Mucosa of stomach (tissue), 1 donor: Measurements from ENCODE around the gene ALKBH8.
A peak's percentile ranks its signal among the peaks of the same experiment; 100 is the strongest.
"Not testable (repeated sequence)": the region's sequence is repeated elsewhere in the genome, so short reads cannot be mapped to it uniquely, and the experiment has no call there.

Experiments
- H3K27me3 ChIP-seq: one replicate; pipeline ENCODE4 v1.7.0; 2013; ENCODE audit warnings: mild to moderate bottlenecking, low read length; ENCODE audit not compliant: control insufficient read depth, insufficient read depth
- H3K36me3 ChIP-seq: one replicate; pipeline ENCODE4 v1.7.0; 2013; ENCODE audit warnings: low read length; ENCODE audit not compliant: control insufficient read depth, insufficient read depth
- H3K4me1 ChIP-seq: one replicate; pipeline ENCODE4 v1.7.0; 2013; ENCODE audit warnings: mild to moderate bottlenecking, low read length; ENCODE audit not compliant: control insufficient read depth, insufficient read depth
- H3K4me3 ChIP-seq: one replicate; pipeline ENCODE4 v1.7.0; 2013; ENCODE audit warnings: low read length
- H3K9ac ChIP-seq: one replicate; pipeline ENCODE4 v1.7.0; 2013; ENCODE audit warnings: mild to moderate bottlenecking, low read length, moderate library complexity
- H3K9me3 ChIP-seq: one replicate; pipeline ENCODE4 v1.7.0; 2013; ENCODE audit warnings: mild to moderate bottlenecking, low read length, moderate library complexity; ENCODE audit not compliant: control insufficient read depth
- donor health status: Pancreatic carcinoma.

ALKBH8 gene

GRCh38 chr11:107567739-107568335 lies 2.3 kb upstream of the ALKBH8 start:
- Histone ChIP-seq H3K9me3 (no peaks in the 10 kb centered on the region), H3K4me3 (no peak overlapping the region), H3K36me3 (no peaks in the 10 kb centered on the region), H3K9ac (no peak overlapping the region), H3K27me3 (no peaks in the 10 kb centered on the region), H3K4me1 (peaks cover 5% of the 10 kb centered on the region)

- Histone ChIP-seq H3K9me3 (no peaks in the 10 kb centered on the region), H3K27me3 (no peaks in the 10 kb centered on the region), H3K36me3 (no peaks in the 10 kb centered on the region), H3K9ac (no peak overlapping the region), H3K4me3 (no peak overlapping the region), H3K4me1 (peaks cover 5% of the 10 kb centered on the region)
These were observed 1.0 kb upstream of the ALKBH8 start for GRCh38 chr11:107566569-107566968.

GRCh38 chr11:107565955-107566501 lies 493 bp upstream of the ALKBH8 start:
- Histone ChIP-seq H3K4me3 (peak overlapping the region; percentile 88), H3K9ac (peak overlapping the region; percentile 79)
- H3K4me1 ChIP-seq, H3K36me3 ChIP-seq, H3K27me3 ChIP-seq, H3K9me3 ChIP-seq: not testable (repeated sequence)

GRCh38 chr11:107564877-107565218 lies 687 bp downstream of the ALKBH8 start:
- H3K4me1 ChIP-seq: peaks cover 5% of the 10 kb centered on the region
- H3K9ac ChIP-seq: peak overlapping the region; percentile 79
- no peaks in the 10 kb centered on the region for H3K36me3 ChIP-seq
- no peaks in the 10 kb centered on the region for H3K9me3 ChIP-seq
- no peaks in the 10 kb centered on the region for H3K27me3 ChIP-seq
- H3K4me3 ChIP-seq: peak overlapping the region; percentile 88

GRCh38 chr11:107563702-107564101 lies 1.8 kb downstream of the ALKBH8 start:
- peaks cover 5% of the 10 kb centered on the region for H3K4me1 ChIP-seq
- no peaks in the 10 kb centered on the region for H3K9me3 ChIP-seq
- H3K4me3 ChIP-seq: no peak overlapping the region
- no peaks in the 10 kb centered on the region for H3K36me3 ChIP-seq
- H3K27me3 ChIP-seq: no peaks in the 10 kb centered on the region
- H3K9ac ChIP-seq: no peak overlapping the region

GRCh38 chr11:107562647-107563208 lies 2.8 kb downstream of the ALKBH8 start:
- Histone ChIP-seq H3K4me1 (peaks cover 5% of the 10 kb centered on the region), H3K9ac (no peak overlapping the region), H3K4me3 (no peak overlapping the region), H3K36me3 (no peaks in the 10 kb centered on the region), H3K9me3 (no peaks in the 10 kb centered on the region), H3K27me3 (no peaks in the 10 kb centered on the region)

GRCh38 chr11:107561688-107562087 lies 3.8 kb downstream of the ALKBH8 start:
- peaks cover 5% of the 10 kb centered on the region for H3K4me1 ChIP-seq
- no peaks in the 10 kb centered on the region for H3K9me3 ChIP-seq
- H3K4me3 ChIP-seq: no peak overlapping the region
- no peak overlapping the region for H3K9ac ChIP-seq
- no peaks in the 10 kb centered on the region for H3K36me3 ChIP-seq
- H3K27me3 ChIP-seq: no peaks in the 10 kb centered on the region

GRCh38 chr11:107550304-107550703 lies 15.2 kb downstream of the ALKBH8 start:
- Histone ChIP-seq H3K4me1 (no peaks in the 10 kb centered on the region), H3K4me3 (no peak overlapping the region), H3K36me3 (no peaks in the 10 kb centered on the region), H3K27me3 (no peaks in the 10 kb centered on the region), H3K9me3 (no peaks in the 10 kb centered on the region), H3K9ac (no peak overlapping the region)

GRCh38 chr11:107549954-107550285 lies 15.6 kb downstream of the ALKBH8 start:
- Histone ChIP-seq H3K9me3 (no peaks in the 10 kb centered on the region), H3K4me3 (no peak overlapping the region), H3K27me3 (no peaks in the 10 kb centered on the region), H3K36me3 (no peaks in the 10 kb centered on the region), H3K4me1 (no peaks in the 10 kb centered on the region), H3K9ac (no peak overlapping the region)

- no peaks in the 10 kb centered on the region for H3K36me3 ChIP-seq
- no peaks in the 10 kb centered on the region for H3K4me1 ChIP-seq
- no peaks in the 10 kb centered on the region for H3K9me3 ChIP-seq
- H3K27me3 ChIP-seq: no peaks in the 10 kb centered on the region
- no peak overlapping the region for H3K4me3 ChIP-seq
- no peak overlapping the region for H3K9ac ChIP-seq
These were observed 16.1 kb downstream of the ALKBH8 start for GRCh38 chr11:107549253-107549953.

- no peaks in the 10 kb centered on the region for H3K9me3 ChIP-seq
- H3K27me3 ChIP-seq: no peaks in the 10 kb centered on the region
- H3K9ac ChIP-seq: no peak overlapping the region
- H3K4me3 ChIP-seq: no peak overlapping the region
- H3K4me1 ChIP-seq: no peaks in the 10 kb centered on the region
- no peaks in the 10 kb centered on the region for H3K36me3 ChIP-seq
These were observed 17.6 kb downstream of the ALKBH8 start for GRCh38 chr11:107547961-107548360.

GRCh38 chr11:107545101-107545514 lies 20.4 kb downstream of the ALKBH8 start:
- H3K9ac ChIP-seq: no peak overlapping the region
- H3K36me3 ChIP-seq: no peaks in the 10 kb centered on the region
- no peak overlapping the region for H3K4me3 ChIP-seq
- no peaks in the 10 kb centered on the region for H3K27me3 ChIP-seq
- H3K9me3 ChIP-seq: no peaks in the 10 kb centered on the region
- no peaks in the 10 kb centered on the region for H3K4me1 ChIP-seq
